ENCODE data around the gene DPP10.
"Not testable (repeated sequence)": the region's sequence is repeated elsewhere in the genome, so short reads cannot be mapped to it uniquely, and the experiment has no call there.

Gene DPP10

GRCh38 chr2:114515882-114516281, 73.4 kb downstream of the DPP10 start:
- no peak for DNase-seq (ENCODE audit: low read depth)

- no peak for DNase-seq (ENCODE audit: low read depth)
These were observed 75.1 kb downstream of the DPP10 start for GRCh38 chr2:114517580-114517979.

GRCh38 chr2:114518738-114519137, 76.3 kb downstream of the DPP10 start:
- no peak for DNase-seq (ENCODE audit: low read depth)

GRCh38 chr2:114522612-114523011, 80.2 kb downstream of the DPP10 start:
- DNase-seq (ENCODE audit: low read depth) = not testable (repeated sequence)

- DNase-seq (ENCODE audit: low read depth) = no peak
These were observed 83.5 kb downstream of the DPP10 start for GRCh38 chr2:114525955-114526354.

- DNase-seq (ENCODE audit: low read depth) = no peak
These were observed 84.4 kb downstream of the DPP10 start for GRCh38 chr2:114526841-114527240.

GRCh38 chr2:114527330-114527983, 85.0 kb downstream of the DPP10 start:
- no peak for DNase-seq (ENCODE audit: low read depth)

- DNase-seq (ENCODE audit: low read depth) = no peak
These were observed 92.0 kb downstream of the DPP10 start for GRCh38 chr2:114534116-114535084.

GRCh38 chr2:114537777-114538176, 95.3 kb downstream of the DPP10 start:
- DNase-seq (ENCODE audit: low read depth) = no peak

GRCh38 chr2:114542695-114543094, 100.3 kb downstream of the DPP10 start:
- DNase-seq (ENCODE audit: low read depth) = no peak

GRCh38 chr2:114543236-114543766, 100.9 kb downstream of the DPP10 start:
- DNase-seq (ENCODE audit: low read depth) = no peak

- DNase-seq (ENCODE audit: low read depth) = no peak
These were observed 102.6 kb downstream of the DPP10 start for GRCh38 chr2:114545052-114545451.

- no peak for DNase-seq (ENCODE audit: low read depth)
These were observed 104.1 kb downstream of the DPP10 start for GRCh38 chr2:114546531-114546930.

GRCh38 chr2:114548151-114548550, 105.7 kb downstream of the DPP10 start:
- no peak for DNase-seq (ENCODE audit: low read depth)

GRCh38 chr2:114550364-114550763, 107.9 kb downstream of the DPP10 start:
- DNase-seq (ENCODE audit: low read depth) = no peak

- peak; percentile 26 for DNase-seq (ENCODE audit: low read depth)
These were observed 108.7 kb downstream of the DPP10 start for GRCh38 chr2:114550895-114551793.

- DNase-seq (ENCODE audit: low read depth) = no peak
These were observed 110.6 kb downstream of the DPP10 start for GRCh38 chr2:114553027-114553426.

GRCh38 chr2:114569166-114569565, 126.7 kb downstream of the DPP10 start:
- no peak for DNase-seq (ENCODE audit: low read depth)

GRCh38 chr2:114577657-114578056, 135.2 kb downstream of the DPP10 start:
- DNase-seq (ENCODE audit: low read depth) = no peak

- no peak for DNase-seq (ENCODE audit: low read depth)
These were observed 137.1 kb downstream of the DPP10 start for GRCh38 chr2:114579542-114579941.

GRCh38 chr2:114580691-114581090, 138.2 kb downstream of the DPP10 start:
- DNase-seq (ENCODE audit: low read depth) = no peak

GRCh38 chr2:114598329-114598728, 155.9 kb downstream of the DPP10 start:
- no peak for DNase-seq (ENCODE audit: low read depth)

Measured in ELR (cell line).